Vagina (tissue), 2 donors: Measurements from ENCODE around the gene MYO1A. TPM values are rescaled to one million over a fixed set of nuclear protein-coding genes. Genes with fewer than 3 reads are reported as not detected.
"Not testable (repeated sequence)": the region's sequence is repeated elsewhere in the genome, so short reads cannot be mapped to it uniquely, and the experiment has no call there.

Experiments used
- DNase-seq, 2 donors: peaks; one replicate each; pipeline ENCODE4 v3.0.0-alpha.2; 2017; ENCODE audit errors: extremely low spot score in 2 of 2
- H3K27ac ChIP-seq: fragments of 200-600 bp; sonication (generic); one replicate; pipeline ENCODE4 v1.5.1; 2019
- H3K27me3 ChIP-seq: fragments of 200-600 bp; sonication (generic); one replicate; pipeline ENCODE4 v1.5.1; 2019
- H3K36me3 ChIP-seq, 2 donors: fragments of 200-600 bp; sonication (generic); one replicate each; pipeline ENCODE4 v1.5.1; 2017 to 2019
- H3K4me1 ChIP-seq: fragments of 200-600 bp; sonication (generic); one replicate; pipeline ENCODE4 v1.5.1; 2019
- H3K4me3 ChIP-seq, 2 donors: fragments of 200-600 bp; sonication (generic); 1 replicate in 1 of 2; 2 replicates in 1 of 2; pipeline ENCODE4 v1.5.1; 2016 to 2019
- H3K9me3 ChIP-seq: fragments of 200-600 bp; sonication (generic); one replicate; pipeline ENCODE4 v1.5.1; 2019
- POLR2A ChIP-seq, 2 donors: fragments of 450-650 bp; IDR thresholded peaks; one replicate each; pipeline ENCODE4 v1.6.1; 2017; ENCODE audit warnings: antibody characterized with exemption in 2 of 2, mild to moderate bottlenecking in 2 of 2, moderate library complexity in 2 of 2
- POLR2AphosphoS5 ChIP-seq, 2 donors: sonication (generic); formaldehyde crosslinking; IDR thresholded peaks; one replicate each; pipeline ENCODE4 v1.9.0; 2017; ENCODE audit warnings: antibody characterized with exemption in 2 of 2, mild to moderate bottlenecking in 2 of 2, low read depth in 1 of 2; ENCODE audit not compliant: insufficient read depth in 1 of 2
- intact Hi-C: fragments of 100-400 bp; cut with DNase I; formaldehyde crosslinking; loops from one replicate; pipeline ENCODE4 v1.15.1; 2023
- total RNA-seq: library from RNA; depleted of rRNA; stranded (reverse); fragments of >200 nt; gene quantifications from one replicate; pipeline ENCODE4 v1.2.3, GENCODE V29; 2016
- TF ChIP-seq, protein P1 (sequence below), 3 experiments: fragments of 450-650 bp in 2 of 3; fragments of 200-600 bp in 1 of 3; sonication (generic) in 1 of 3; IDR thresholded peaks; one replicate each; pipeline ENCODE4 v1.5.1; 2017 to 2019; ENCODE audit warnings: antibody characterized with exemption in 3 of 3, mild to moderate bottlenecking in 2 of 3, moderate library complexity in 2 of 3

The MYO1A gene
- total RNA-seq, 1 donor from 2014 or later: 1.2 TPM

- no peak overlapping the region for H3K4me3 ChIP-seq
- intact Hi-C loops: no loop called here
- TF ChIP-seq POLR2AphosphoS5 (IDR thresholded peaks at IDR 0.05; ENCODE audit: insufficient read depth in 1 of 2, low read depth in 1 of 2) (no peak), POLR2A (IDR thresholded peaks at IDR 0.05) (no peak)
- TF ChIP-seq, protein P1, sequence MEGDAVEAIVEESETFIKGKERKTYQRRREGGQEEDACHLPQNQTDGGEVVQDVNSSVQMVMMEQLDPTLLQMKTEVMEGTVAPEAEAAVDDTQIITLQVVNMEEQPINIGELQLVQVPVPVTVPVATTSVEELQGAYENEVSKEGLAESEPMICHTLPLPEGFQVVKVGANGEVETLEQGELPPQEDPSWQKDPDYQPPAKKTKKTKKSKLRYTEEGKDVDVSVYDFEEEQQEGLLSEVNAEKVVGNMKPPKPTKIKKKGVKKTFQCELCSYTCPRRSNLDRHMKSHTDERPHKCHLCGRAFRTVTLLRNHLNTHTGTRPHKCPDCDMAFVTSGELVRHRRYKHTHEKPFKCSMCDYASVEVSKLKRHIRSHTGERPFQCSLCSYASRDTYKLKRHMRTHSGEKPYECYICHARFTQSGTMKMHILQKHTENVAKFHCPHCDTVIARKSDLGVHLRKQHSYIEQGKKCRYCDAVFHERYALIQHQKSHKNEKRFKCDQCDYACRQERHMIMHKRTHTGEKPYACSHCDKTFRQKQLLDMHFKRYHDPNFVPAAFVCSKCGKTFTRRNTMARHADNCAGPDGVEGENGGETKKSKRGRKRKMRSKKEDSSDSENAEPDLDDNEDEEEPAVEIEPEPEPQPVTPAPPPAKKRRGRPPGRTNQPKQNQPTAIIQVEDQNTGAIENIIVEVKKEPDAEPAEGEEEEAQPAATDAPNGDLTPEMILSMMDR (IDR thresholded peaks at IDR 0.05): no peak
- no peaks in the 10 kb centered on the region for H3K27me3 ChIP-seq
- H3K9me3 ChIP-seq: no peaks in the 10 kb centered on the region
- no peak for DNase-seq
- no peaks in the 10 kb centered on the region for H3K4me1 ChIP-seq
- H3K27ac ChIP-seq: no peak overlapping the region
- peaks cover 0 to 16% of the 10 kb centered on the region in 2 donors for H3K36me3 ChIP-seq
Observed at GRCh38 chr12:57063991-57064685, 14.2 kb upstream of the MYO1A start.

- Histone ChIP-seq H3K4me3 (no peak overlapping the region), H3K4me1 (no peaks in the 10 kb centered on the region), H3K27me3 (no peaks in the 10 kb centered on the region), H3K9me3 (no peaks in the 10 kb centered on the region), H3K36me3 (peaks cover 0 to 22% of the 10 kb centered on the region in 2 donors), H3K27ac (no peak overlapping the region)
- DNase-seq: no peak
- TF ChIP-seq POLR2A (IDR thresholded peaks at IDR 0.05) (no peak), POLR2AphosphoS5 (IDR thresholded peaks at IDR 0.05; ENCODE audit: insufficient read depth in 1 of 2, low read depth in 1 of 2) (no peak)
- TF ChIP-seq, protein P1 (IDR thresholded peaks at IDR 0.05): no peak
- intact Hi-C loops: no loop called here
Observed at GRCh38 chr12:57058454-57058853, 8.5 kb upstream of the MYO1A start.

DNA sequence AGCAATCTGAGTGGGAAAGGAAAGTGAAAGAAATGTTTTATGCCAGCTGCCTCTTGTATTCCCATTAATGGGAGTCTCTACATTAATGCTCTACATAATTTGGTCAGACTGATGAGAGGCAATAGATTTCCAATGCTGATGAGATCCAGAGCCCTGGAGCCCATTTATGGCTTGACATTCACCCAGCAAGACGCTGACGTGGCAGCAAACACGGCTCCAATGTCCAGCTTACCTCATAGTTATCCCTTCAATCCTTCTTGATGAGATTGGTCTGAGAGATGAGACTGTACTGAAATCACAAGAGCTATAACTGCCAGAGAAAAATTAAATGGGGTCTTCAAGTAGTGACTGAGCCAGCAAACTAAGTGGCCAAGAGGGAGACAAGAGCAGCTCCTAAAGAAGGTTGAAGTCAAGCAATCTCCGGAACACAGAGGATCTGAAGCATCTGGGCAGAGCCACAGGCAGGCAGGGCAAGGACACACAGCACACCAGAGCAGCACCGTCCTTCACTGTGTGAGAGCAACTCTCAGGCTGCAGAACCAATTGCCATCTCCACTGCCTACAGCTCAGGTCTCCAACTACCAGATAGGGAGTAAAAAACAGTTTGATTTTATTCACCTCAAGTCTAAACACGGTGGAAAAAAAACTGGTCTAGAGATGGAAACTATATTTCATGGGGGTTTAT is 7.3 kb upstream of the MYO1A start:
- H3K27me3 ChIP-seq: no peaks in the 10 kb centered on the region
- no peak for DNase-seq
- intact Hi-C loops: no loop called here
- no peaks in the 10 kb centered on the region for H3K4me1 ChIP-seq
- H3K9me3 ChIP-seq: no peaks in the 10 kb centered on the region
- H3K36me3 ChIP-seq: peaks cover 0 to 22% of the 10 kb centered on the region in 2 donors
- TF ChIP-seq, protein P1 (IDR thresholded peaks at IDR 0.05): no peak
- TF ChIP-seq POLR2A (IDR thresholded peaks at IDR 0.05): no peak
- no peak for TF ChIP-seq POLR2AphosphoS5 (IDR thresholded peaks at IDR 0.05; ENCODE audit: insufficient read depth in 1 of 2, low read depth in 1 of 2)
- H3K4me3 ChIP-seq: peak overlapping the region in 1 of 2 donors; percentile 5
- peak overlapping the region; percentile 26 for H3K27ac ChIP-seq

DNA sequence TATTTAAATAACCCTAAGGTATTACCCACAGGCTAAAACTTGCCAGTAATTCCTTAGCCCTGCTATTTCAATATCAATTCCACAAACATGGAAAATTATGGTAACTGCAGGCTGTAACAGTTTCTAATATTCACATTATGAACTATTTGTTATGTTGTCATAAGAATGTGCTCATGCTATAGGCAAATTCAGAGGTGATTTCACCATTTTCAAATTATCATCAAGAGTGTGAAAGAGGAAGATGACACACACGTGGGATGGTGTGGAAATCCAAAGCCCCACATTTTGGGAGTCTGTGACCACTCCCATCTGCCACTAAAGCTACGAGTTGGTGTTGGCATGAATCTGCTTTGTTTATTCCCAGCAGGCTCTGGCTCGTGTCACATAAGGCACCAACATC is 5.9 kb upstream of the MYO1A start:
- peak overlapping the region; percentile 26 for H3K27ac ChIP-seq
- intact Hi-C loops: no loop called here

GRCh38 chr12:57053901-57054300 is 4.0 kb upstream of the MYO1A start:
- H3K4me3 ChIP-seq, H3K4me1 ChIP-seq, intact Hi-C loops, H3K27me3 ChIP-seq, H3K27ac ChIP-seq, H3K36me3 ChIP-seq, H3K9me3 ChIP-seq, DNase-seq: not testable (repeated sequence)

More for the DNA sequence above, 5.9 kb upstream of the MYO1A start:
- H3K4me1 ChIP-seq: no peaks in the 10 kb centered on the region
- H3K4me3 ChIP-seq: no peak overlapping the region
- peaks cover 0 to 22% of the 10 kb centered on the region in 2 donors for H3K36me3 ChIP-seq
- no peak for DNase-seq
- TF ChIP-seq, protein P1 (IDR thresholded peaks at IDR 0.05): no peak
- TF ChIP-seq POLR2A (IDR thresholded peaks at IDR 0.05) (no peak), POLR2AphosphoS5 (IDR thresholded peaks at IDR 0.05; ENCODE audit: insufficient read depth in 1 of 2, low read depth in 1 of 2) (no peak)
- H3K27me3 ChIP-seq: no peaks in the 10 kb centered on the region
- H3K9me3 ChIP-seq: no peaks in the 10 kb centered on the region

- DNase-seq, intact Hi-C loops, H3K27me3 ChIP-seq, H3K36me3 ChIP-seq, H3K4me1 ChIP-seq, H3K27ac ChIP-seq, H3K4me3 ChIP-seq, H3K9me3 ChIP-seq: not testable (repeated sequence)
Observed at GRCh38 chr12:57053146-57053545, 3.2 kb upstream of the MYO1A start.
